ENCODE results near the gene CCDC47. TPM values are rescaled to one million over a fixed set of nuclear protein-coding genes. Genes with fewer than 3 reads are reported as not detected.
"Not testable (repeated sequence)": the region's sequence is repeated elsewhere in the genome, so short reads cannot be mapped to it uniquely, and the experiment has no call there.

CCDC47 gene
- total and polyA plus RNA-seq, 4 donors = 27.9 to 65.8 (median 49.0) TPM

DNA sequence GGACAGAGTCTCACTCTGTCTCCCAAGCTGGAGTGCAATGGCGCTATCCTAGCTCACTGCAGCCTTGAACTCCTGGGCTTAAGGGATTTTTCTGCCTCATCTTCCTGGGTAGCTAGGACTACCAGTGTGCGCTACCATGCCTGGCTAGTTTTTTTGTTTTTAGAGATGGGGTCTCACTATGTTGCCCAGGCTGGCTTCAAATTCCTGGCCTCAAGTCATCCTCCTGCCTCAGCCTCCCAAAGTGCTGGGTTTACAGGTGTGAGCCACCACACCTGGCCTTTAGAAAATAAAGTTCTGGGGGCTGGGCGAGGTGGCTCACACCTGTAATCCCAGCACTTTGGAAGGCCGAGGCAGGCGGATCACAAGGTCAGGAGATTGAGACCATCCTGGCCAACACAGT is 53.2 kb downstream of the CCDC47 start:
- intact Hi-C loops (cut with DNase I); H3K4me1 ChIP-seq (ENCODE audit: control insufficient read depth in 1 of 2, insufficient read depth in 2 of 2, low read length in 2 of 2); H3K9me3 ChIP-seq (ENCODE audit: control insufficient read depth, low read length); DNase-seq; H3K4me3 ChIP-seq (ENCODE audit: low read length in 2 of 2); ATAC-seq (ENCODE audit: low FRiP score); H3K27me3 ChIP-seq (ENCODE audit: control insufficient read depth in 1 of 2, insufficient read depth in 2 of 2, low read length in 1 of 2); H3K27ac ChIP-seq (ENCODE audit: low read depth in 1 of 2, low read length in 2 of 2); H3K36me3 ChIP-seq (ENCODE audit: control insufficient read depth in 1 of 2, insufficient read depth in 2 of 2, low read length in 1 of 2): not testable (repeated sequence)
- WGBS, 2 donors = 96 to 100% methylated on average over 5 of the region's 5 CpGs

DNA sequence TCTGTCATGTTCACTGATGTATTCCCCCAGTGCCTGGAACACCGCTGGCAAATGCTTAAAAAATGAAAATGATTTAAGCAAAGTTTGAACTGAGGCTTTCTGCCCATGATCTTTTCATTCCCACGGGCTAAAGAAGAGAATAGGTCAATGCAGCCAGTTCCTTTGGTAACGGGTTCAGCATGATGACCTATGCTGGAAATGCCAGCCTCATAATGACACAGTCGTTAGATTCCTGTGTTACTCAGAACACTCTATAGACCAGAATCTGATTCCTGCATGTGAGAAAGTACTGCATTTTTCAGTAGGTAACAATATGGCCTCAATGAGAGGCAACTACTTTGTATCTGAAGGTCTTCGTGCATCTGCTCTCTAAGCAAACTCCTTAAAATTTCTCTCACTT is 54.4 kb downstream of the CCDC47 start:
- Histone ChIP-seq H3K36me3 (ENCODE audit: control insufficient read depth in 1 of 2, insufficient read depth in 2 of 2, low read length in 1 of 2) (no peaks in the 10 kb centered on the region), H3K27me3 (ENCODE audit: control insufficient read depth in 1 of 2, insufficient read depth in 2 of 2, low read length in 1 of 2) (no peaks in the 10 kb centered on the region), H3K4me3 (ENCODE audit: low read length in 2 of 2) (no peak overlapping the region), H3K9me3 (ENCODE audit: control insufficient read depth, low read length) (no peaks in the 10 kb centered on the region), H3K27ac (ENCODE audit: low read depth in 1 of 2, low read length in 2 of 2) (no peak overlapping the region), H3K4me1 (ENCODE audit: control insufficient read depth in 1 of 2, insufficient read depth in 2 of 2, low read length in 2 of 2) (no peaks in the 10 kb centered on the region)
- intact Hi-C loops (cut with DNase I) = no loop called here
- 52 to 62% methylated on average over 5 of the region's 5 CpGs for WGBS, 2 donors
- DNase-seq (no peak), ATAC-seq (ENCODE audit: low FRiP score) (no peak)

DNA sequence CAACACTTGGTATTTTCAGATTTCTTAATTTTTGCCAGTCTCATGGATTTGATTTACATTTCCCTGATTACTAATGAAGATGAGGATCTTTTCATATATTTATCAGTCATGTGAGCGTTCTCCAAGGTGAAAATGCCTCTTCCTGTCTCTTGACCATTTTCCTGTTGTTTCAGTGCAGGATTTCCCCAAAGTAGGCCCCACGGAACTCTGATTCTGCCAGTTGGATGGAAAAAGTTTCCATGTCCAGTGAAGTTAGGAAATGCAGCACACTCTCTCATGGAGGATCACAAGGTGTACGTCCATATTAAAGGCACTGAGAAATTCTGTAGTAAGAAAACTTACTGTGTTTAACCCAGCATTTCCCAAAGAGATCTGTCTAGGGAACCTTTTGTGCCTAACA is 57.0 kb downstream of the CCDC47 start:
- Histone ChIP-seq H3K27ac (ENCODE audit: low read depth in 1 of 2, low read length in 2 of 2) (no peak overlapping the region), H3K36me3 (ENCODE audit: control insufficient read depth in 1 of 2, insufficient read depth in 2 of 2, low read length in 1 of 2) (peaks cover 0 to 3% of the 10 kb centered on the region in 2 donors), H3K9me3 (ENCODE audit: control insufficient read depth, low read length) (no peaks in the 10 kb centered on the region), H3K27me3 (ENCODE audit: control insufficient read depth in 1 of 2, insufficient read depth in 2 of 2, low read length in 1 of 2) (no peaks in the 10 kb centered on the region), H3K4me3 (ENCODE audit: low read length in 2 of 2) (no peak overlapping the region), H3K4me1 (ENCODE audit: control insufficient read depth in 1 of 2, insufficient read depth in 2 of 2, low read length in 2 of 2) (no peaks in the 10 kb centered on the region)
- DNase-seq = no peak
- 90 to 94% methylated on average over 3 of the region's 3 CpGs for WGBS, 2 donors
- ATAC-seq (ENCODE audit: low FRiP score) = no peak
- intact Hi-C loops (cut with DNase I) = no loop called here

DNA sequence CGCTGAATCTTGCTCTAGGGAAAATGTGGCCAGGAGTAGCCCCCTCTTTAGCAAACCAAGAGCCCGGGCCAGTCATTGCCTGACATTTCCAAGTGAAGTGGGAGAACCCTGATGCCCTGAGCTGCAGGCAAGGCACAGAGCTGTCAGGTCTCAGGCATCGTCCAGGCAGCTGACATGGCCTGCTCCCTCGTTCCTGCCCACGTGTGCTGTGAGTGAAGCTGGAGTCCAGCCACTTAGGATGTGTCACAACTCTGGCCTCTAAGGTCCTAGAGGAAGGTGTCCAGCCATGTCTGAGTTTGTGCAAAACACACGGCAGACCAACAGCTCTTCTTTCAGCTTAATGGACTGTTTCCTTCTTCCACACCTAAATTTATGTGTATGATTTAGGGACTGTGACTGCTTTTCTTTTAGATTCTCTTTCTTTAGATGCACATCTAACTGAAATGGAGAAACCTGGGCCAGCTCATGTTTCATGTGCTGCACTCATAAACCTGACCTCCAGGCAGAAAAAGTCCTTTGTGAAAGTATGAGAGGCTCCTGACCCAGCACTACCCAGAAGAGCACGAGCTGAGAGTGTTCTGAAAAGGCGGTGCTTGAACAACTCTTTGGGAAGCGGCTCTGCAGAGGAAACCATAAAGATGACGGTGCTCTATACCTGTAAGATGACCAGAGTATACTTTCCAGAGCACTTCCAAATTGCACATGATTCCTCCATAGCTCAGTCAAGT is 58.7 kb downstream of the CCDC47 start:
- WGBS, 2 donors = 58 to 62% methylated on average over 10 of the region's 10 CpGs
- ATAC-seq (ENCODE audit: low FRiP score) (peak; percentile 22), DNase-seq (no peak)
- H3K27me3 ChIP-seq (ENCODE audit: control insufficient read depth in 1 of 2, insufficient read depth in 2 of 2, low read length in 1 of 2) = no peaks in the 10 kb centered on the region
- intact Hi-C loops (cut with DNase I) = no loop called here
- no peak overlapping the region for H3K4me3 ChIP-seq (ENCODE audit: low read length in 2 of 2)
- H3K4me1 ChIP-seq (ENCODE audit: control insufficient read depth in 1 of 2, insufficient read depth in 2 of 2, low read length in 2 of 2) = no peaks in the 10 kb centered on the region
- peaks cover 3 to 7% of the 10 kb centered on the region in 2 donors for H3K36me3 ChIP-seq (ENCODE audit: control insufficient read depth in 1 of 2, insufficient read depth in 2 of 2, low read length in 1 of 2)
- H3K9me3 ChIP-seq (ENCODE audit: control insufficient read depth, low read length) = no peaks in the 10 kb centered on the region
- no peak overlapping the region for H3K27ac ChIP-seq (ENCODE audit: low read depth in 1 of 2, low read length in 2 of 2)

DNA sequence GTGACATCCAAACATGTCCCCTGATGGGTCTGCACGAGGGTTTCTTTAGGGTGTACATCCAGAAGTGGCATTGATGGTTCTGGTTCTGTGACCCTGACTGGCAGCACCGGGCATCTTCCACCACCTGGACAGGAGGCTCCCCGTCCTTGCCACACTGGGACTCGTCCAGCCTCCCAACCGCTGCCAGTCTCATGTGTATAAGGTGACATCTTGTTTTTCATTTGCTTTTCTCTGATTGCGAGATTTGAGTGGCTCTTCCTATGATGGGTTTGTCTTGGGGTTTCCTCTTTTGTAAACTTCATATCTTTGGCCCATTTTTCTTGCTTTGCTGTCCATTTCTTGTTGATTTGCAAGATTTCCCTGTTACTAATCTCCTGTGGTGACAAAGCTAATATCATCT is 64.3 kb downstream of the CCDC47 start:
- H3K4me1 ChIP-seq (ENCODE audit: control insufficient read depth in 1 of 2, insufficient read depth in 2 of 2, low read length in 2 of 2) = no peaks in the 10 kb centered on the region
- intact Hi-C loops (cut with DNase I) = no loop called here
- no peaks in the 10 kb centered on the region for H3K9me3 ChIP-seq (ENCODE audit: control insufficient read depth, low read length)
- no peak overlapping the region for H3K27ac ChIP-seq (ENCODE audit: low read depth in 1 of 2, low read length in 2 of 2)
- H3K4me3 ChIP-seq (ENCODE audit: low read length in 2 of 2) = no peak overlapping the region
- H3K36me3 ChIP-seq (ENCODE audit: control insufficient read depth in 1 of 2, insufficient read depth in 2 of 2, low read length in 1 of 2) = peaks cover 3 to 15% of the 10 kb centered on the region in 2 donors
- ATAC-seq (ENCODE audit: low FRiP score) = no peak
- 93 to 94% methylated on average over 6 of the region's 6 CpGs for WGBS, 2 donors
- peak in 1 of 2 donors; percentile 61 for DNase-seq
- H3K27me3 ChIP-seq (ENCODE audit: control insufficient read depth in 1 of 2, insufficient read depth in 2 of 2, low read length in 1 of 2) = no peaks in the 10 kb centered on the region

DNA sequence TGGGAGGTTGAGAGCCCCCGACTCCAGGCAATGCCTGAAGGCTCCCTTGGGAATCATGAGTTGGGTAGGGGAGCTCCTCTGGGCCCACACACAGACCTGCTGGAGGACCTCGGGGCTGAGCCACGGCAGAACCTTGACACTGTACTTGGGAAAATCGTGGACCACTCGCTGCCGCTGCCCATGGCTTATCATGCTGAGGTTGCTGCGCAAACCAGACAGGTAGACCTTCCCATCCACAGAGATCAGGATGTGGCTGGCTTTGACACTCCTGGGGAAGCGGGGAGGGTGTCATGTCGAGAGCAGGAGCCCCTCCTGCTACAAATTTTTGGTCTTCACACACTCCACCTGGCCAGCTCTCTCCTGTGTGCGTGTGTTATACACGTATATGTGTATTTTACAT is 66.2 kb downstream of the CCDC47 start:
- Histone ChIP-seq H3K36me3 (ENCODE audit: control insufficient read depth in 1 of 2, insufficient read depth in 2 of 2, low read length in 1 of 2) (peaks cover 3 to 13% of the 10 kb centered on the region in 2 donors), H3K4me1 (ENCODE audit: control insufficient read depth in 1 of 2, insufficient read depth in 2 of 2, low read length in 2 of 2) (no peaks in the 10 kb centered on the region), H3K27ac (ENCODE audit: low read depth in 1 of 2, low read length in 2 of 2) (no peak overlapping the region), H3K4me3 (ENCODE audit: low read length in 2 of 2) (no peak overlapping the region), H3K9me3 (ENCODE audit: control insufficient read depth, low read length) (no peaks in the 10 kb centered on the region), H3K27me3 (ENCODE audit: control insufficient read depth in 1 of 2, insufficient read depth in 2 of 2, low read length in 1 of 2) (no peaks in the 10 kb centered on the region)
- intact Hi-C loops (cut with DNase I) = no loop called here
- ATAC-seq (ENCODE audit: low FRiP score) (no peak), DNase-seq (peak in 1 of 2 donors; percentile 54)
- 84 to 88% methylated on average over 11 of the region's 11 CpGs for WGBS, 2 donors

DNA sequence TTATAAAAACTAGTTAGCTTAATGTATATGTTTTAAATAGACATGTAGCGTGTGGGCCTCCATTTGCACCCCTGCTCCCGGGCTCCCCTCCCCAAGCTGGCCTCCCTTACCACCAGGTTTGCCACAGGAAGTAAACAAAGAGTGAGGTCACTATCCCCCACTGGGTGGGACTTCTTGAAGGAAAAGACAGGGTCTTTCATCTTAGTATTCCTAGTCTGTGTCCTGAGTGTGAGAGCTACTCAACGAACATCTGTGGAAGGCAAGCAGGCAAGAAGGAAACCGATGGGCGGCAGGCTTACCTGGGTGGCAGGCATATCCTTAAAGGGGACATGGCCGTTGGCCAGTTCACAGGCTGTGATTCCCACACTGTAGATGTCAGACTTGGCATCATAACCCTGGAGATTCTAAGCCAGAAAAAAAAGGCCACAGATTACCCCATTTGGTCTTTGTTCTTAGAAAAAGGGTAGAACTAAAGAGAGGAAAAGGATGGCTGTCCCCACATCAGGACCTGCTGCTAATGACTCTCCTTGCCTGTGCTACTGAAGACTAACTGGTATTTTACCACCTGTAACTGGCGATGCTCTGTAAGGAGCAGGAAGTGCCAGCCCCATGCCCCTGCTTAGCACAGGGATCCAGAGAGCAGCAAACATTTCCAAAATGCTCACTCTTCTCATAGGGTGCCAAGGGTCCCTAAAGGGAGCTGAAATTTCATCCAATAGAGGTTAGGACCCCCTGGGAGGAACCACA is 66.9 kb downstream of the CCDC47 start:
- no peaks in the 10 kb centered on the region for H3K27me3 ChIP-seq (ENCODE audit: control insufficient read depth in 1 of 2, insufficient read depth in 2 of 2, low read length in 1 of 2)
- 84 to 85% methylated on average over 7 of the region's 7 CpGs for WGBS, 2 donors
- H3K4me3 ChIP-seq (ENCODE audit: low read length in 2 of 2) = no peak overlapping the region
- intact Hi-C loops (cut with DNase I) = no loop called here
- no peak overlapping the region for H3K27ac ChIP-seq (ENCODE audit: low read depth in 1 of 2, low read length in 2 of 2)
- ATAC-seq (ENCODE audit: low FRiP score) (no peak), DNase-seq (no peak)
- no peaks in the 10 kb centered on the region for H3K9me3 ChIP-seq (ENCODE audit: control insufficient read depth, low read length)
- H3K4me1 ChIP-seq (ENCODE audit: control insufficient read depth in 1 of 2, insufficient read depth in 2 of 2, low read length in 2 of 2) = no peaks in the 10 kb centered on the region
- peaks cover 3 to 11% of the 10 kb centered on the region in 2 donors for H3K36me3 ChIP-seq (ENCODE audit: control insufficient read depth in 1 of 2, insufficient read depth in 2 of 2, low read length in 1 of 2)

DNA sequence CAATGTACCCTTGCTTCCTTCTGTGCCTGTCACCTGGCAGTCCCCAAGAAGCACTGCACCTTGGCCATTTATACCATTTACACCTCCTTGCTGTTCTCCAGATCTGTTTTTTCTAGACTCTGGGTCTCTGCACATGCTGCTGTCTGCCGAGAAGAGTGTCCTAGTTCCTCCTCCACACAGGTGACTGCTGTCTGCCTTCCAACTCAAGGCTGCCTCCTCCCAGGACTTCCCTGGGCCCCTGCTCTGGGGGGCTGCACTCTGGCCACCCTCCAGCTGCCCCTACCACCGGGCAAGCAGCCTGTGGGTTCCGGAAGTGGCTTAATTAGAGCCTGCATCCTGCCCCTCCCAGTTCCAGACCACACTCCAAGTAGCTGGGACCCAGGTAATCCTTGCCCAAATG is 67.7 kb downstream of the CCDC47 start:
- 69 to 77% methylated on average over 3 of the region's 3 CpGs for WGBS, 2 donors
- no peaks in the 10 kb centered on the region for H3K4me1 ChIP-seq (ENCODE audit: control insufficient read depth in 1 of 2, insufficient read depth in 2 of 2, low read length in 2 of 2)
- no peak for DNase-seq

DNA sequence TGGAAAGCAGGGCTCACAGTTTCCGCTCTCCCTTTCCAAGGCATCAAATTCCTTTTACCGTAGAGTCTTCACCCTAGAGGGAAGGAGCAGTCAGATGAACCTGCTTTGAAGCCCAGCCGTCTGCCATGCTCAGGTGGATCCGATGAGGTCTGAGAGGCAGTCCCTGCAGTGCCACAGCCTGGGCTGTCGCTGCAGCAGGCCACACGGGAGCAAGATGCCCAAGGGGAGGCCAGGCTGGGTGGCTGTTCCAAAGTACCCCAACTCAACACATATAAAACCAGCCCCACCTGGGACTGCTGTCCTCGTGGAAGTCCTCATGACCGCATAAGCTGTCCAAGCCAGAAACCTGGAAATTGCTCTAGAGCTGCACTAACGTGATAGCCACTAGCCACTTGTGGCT is 68.6 kb downstream of the CCDC47 start:
- intact Hi-C loops (cut with DNase I) = no loop called here
- peaks cover 0 to 7% of the 10 kb centered on the region in 2 donors for H3K36me3 ChIP-seq (ENCODE audit: control insufficient read depth in 1 of 2, insufficient read depth in 2 of 2, low read length in 1 of 2)
- WGBS, 2 donors = 82 to 87% methylated on average over 9 of the region's 9 CpGs

More for the DNA sequence above, 67.7 kb downstream of the CCDC47 start:
- Histone ChIP-seq H3K27ac (ENCODE audit: low read depth in 1 of 2, low read length in 2 of 2) (no peak overlapping the region), H3K4me3 (ENCODE audit: low read length in 2 of 2) (no peak overlapping the region), H3K9me3 (ENCODE audit: control insufficient read depth, low read length) (no peaks in the 10 kb centered on the region), H3K27me3 (ENCODE audit: control insufficient read depth in 1 of 2, insufficient read depth in 2 of 2, low read length in 1 of 2) (no peaks in the 10 kb centered on the region), H3K36me3 (ENCODE audit: control insufficient read depth in 1 of 2, insufficient read depth in 2 of 2, low read length in 1 of 2) (peaks cover 3 to 9% of the 10 kb centered on the region in 2 donors)
- ATAC-seq (ENCODE audit: low FRiP score) = no peak
- intact Hi-C loops (cut with DNase I) = no loop called here

More for the DNA sequence above, 68.6 kb downstream of the CCDC47 start:
- H3K27ac ChIP-seq (ENCODE audit: low read depth in 1 of 2, low read length in 2 of 2) = no peak overlapping the region
- H3K4me1 ChIP-seq (ENCODE audit: control insufficient read depth in 1 of 2, insufficient read depth in 2 of 2, low read length in 2 of 2) = no peaks in the 10 kb centered on the region
- no peak overlapping the region for H3K4me3 ChIP-seq (ENCODE audit: low read length in 2 of 2)
- ATAC-seq (ENCODE audit: low FRiP score) (no peak), DNase-seq (no peak)
- H3K9me3 ChIP-seq (ENCODE audit: control insufficient read depth, low read length) = no peaks in the 10 kb centered on the region
- H3K27me3 ChIP-seq (ENCODE audit: control insufficient read depth in 1 of 2, insufficient read depth in 2 of 2, low read length in 1 of 2) = no peaks in the 10 kb centered on the region
